OCI-LY7 (cell line): Measurements from ENCODE around the gene HEXA. TPM values are rescaled to one million over a fixed set of nuclear protein-coding genes. Genes with fewer than 3 reads are reported as not detected.

ENCODE experiments used
- BruUV-seq: library from RNA; stranded (reverse); fragments of 400-500 nt; replicated peaks from 2 replicates; lab custom pipeline; 2021; lab: Mats Ljungman, UMichigan
- CTCF ChIA-PET: fragments of 300-600 bp; sonication (Branson Sonifier 250); formaldehyde crosslinking; loops from one replicate; lab custom pipeline; 2022; ENCODE audit warnings: antibody characterized with exemption; ENCODE audit not compliant: unreplicated experiment; lab: Charles Lee
- POLR2A ChIA-PET: fragments of 300-600 bp; sonication (Branson Sonifier 250); formaldehyde crosslinking; loops from one replicate; lab custom pipeline; 2022; ENCODE audit warnings: antibody characterized with exemption; lab: Charles Lee
- DNase-seq: peaks from one replicate; pipeline ENCODE4 v3.0.0-alpha.2; 2015; ENCODE audit warnings: low spot score
- H2AFZ ChIP-seq: fragments of 200-600 bp; sonication (generic), shearing (Covaris generic); 2 replicates; pipeline ENCODE4 v1.6.1; 2014; ENCODE audit warnings: mild to moderate bottlenecking, antibody characterized with exemption, low read length, moderate library complexity
- H3K27ac ChIP-seq: fragments of 200-600 bp; sonication (generic); 2 replicates; pipeline ENCODE4 v1.5.1; 2014; ENCODE audit warnings: mixed run types, low read depth, mild to moderate bottlenecking, moderate library complexity, low read length, inconsistent platforms; ENCODE audit not compliant: poor library complexity, severe bottlenecking
- H3K36me3 ChIP-seq: fragments of 200-600 bp; sonication (generic); 2 replicates; pipeline ENCODE4 v1.6.1; 2014; ENCODE audit warnings: mild to moderate bottlenecking, antibody characterized with exemption, low read length, moderate library complexity, mixed read lengths; ENCODE audit not compliant: insufficient read depth
- H3K4me1 ChIP-seq: fragments of 200-600 bp; sonication (generic); 2 replicates; pipeline ENCODE4 v1.5.1; 2014; ENCODE audit warnings: mild to moderate bottlenecking, low read length; ENCODE audit not compliant: insufficient read depth, poor library complexity, severe bottlenecking
- H3K4me2 ChIP-seq: fragments of 200-600 bp; sonication (generic); 2 replicates; pipeline ENCODE4 v1.6.1; 2014; ENCODE audit warnings: mild to moderate bottlenecking, low read length
- H3K4me3 ChIP-seq: fragments of 200-600 bp; sonication (generic); 2 replicates; pipeline ENCODE4 v1.5.1; 2014; ENCODE audit warnings: mild to moderate bottlenecking, low read depth, low read length; ENCODE audit not compliant: poor library complexity, severe bottlenecking
- H3K79me2 ChIP-seq: fragments of 200-600 bp; sonication (generic); 2 replicates; pipeline ENCODE4 v1.6.1; 2016; ENCODE audit warnings: low read depth, mild to moderate bottlenecking, low read length, moderate library complexity, mixed read lengths; ENCODE audit not compliant: insufficient read depth
- H3K9me2 ChIP-seq: fragments of 200-600 bp; sonication (generic); 2 replicates; pipeline ENCODE4 v1.6.1; 2016; ENCODE audit warnings: mild to moderate bottlenecking, low read length, mixed read lengths; ENCODE audit not compliant: insufficient read depth
- H3K9me3 ChIP-seq: fragments of 200-600 bp; sonication (generic); 2 replicates; pipeline ENCODE4 v1.6.1; 2014; ENCODE audit warnings: mild to moderate bottlenecking, mixed run types, low read length, mixed read lengths
- H4K20me1 ChIP-seq: fragments of 200-600 bp; sonication (generic); 2 replicates; pipeline ENCODE4 v1.6.1; 2014; ENCODE audit warnings: mild to moderate bottlenecking, antibody characterized with exemption, low read length, moderate library complexity, mixed read lengths; ENCODE audit not compliant: insufficient read depth
- CTCF ChIP-seq: fragments of 200-600 bp; sonication (generic); conservative IDR thresholded peaks from 2 replicates; pipeline ENCODE4 v1.5.1; 2014; ENCODE audit warnings: mild to moderate bottlenecking, antibody characterized with exemption, low read length, moderate library complexity, mixed read lengths
- EZH2phosphoT487 ChIP-seq: fragments of 200-600 bp; sonication (generic); IDR thresholded peaks from 2 replicates; pipeline ENCODE4 v1.6.1; 2018; ENCODE audit warnings: low read depth, borderline replicate concordance, mild to moderate bottlenecking, mixed run types, antibody characterized with exemption, low read length, moderate library complexity, mixed read lengths
- intact Hi-C: fragments of 100-400 bp; cut with micrococcal nuclease; formaldehyde crosslinking; loops from one replicate; pipeline ENCODE4 v1.10.0; 2022; ENCODE audit not compliant: unreplicated experiment
- total RNA-seq, 2 experiments: library from RNA; depleted of rRNA in 1 of 2; stranded (reverse); fragments of >200 nt in 1 of 2; shearing (Covaris generic) in 1 of 2; gene quantifications; 2 replicates each; pipeline ENCODE4 v1.2.3, GENCODE V29; 2014 to 2022

The HEXA gene
- total RNA-seq, 2 experiments from 2014 or later: 51.3 to 82.6 TPM

- H2AFZ ChIP-seq: no peak overlapping the region
- H3K4me3 ChIP-seq: no peak overlapping the region
- DNase-seq: no peak
- no peaks in the 10 kb centered on the region for H3K36me3 ChIP-seq
- H3K4me1 ChIP-seq: no peaks in the 10 kb centered on the region
- H3K9me3 ChIP-seq: no peaks in the 10 kb centered on the region
- H3K9me2 ChIP-seq: no peaks in the 10 kb centered on the region
- POLR2A ChIA-PET: interaction anchor here (0.6 kb wide), 1 partner anchor 310 kb away, joined by 3 read pairs; no protein-coding TSS in a partner anchor
- no peaks in the 10 kb centered on the region for H4K20me1 ChIP-seq
- BruUV-seq: no TSS peak
- H3K27ac ChIP-seq: no peak overlapping the region
- H3K79me2 ChIP-seq: no peaks in the 10 kb centered on the region
- no peak for TF ChIP-seq CTCF
- no peak for TF ChIP-seq EZH2phosphoT487
- CTCF ChIA-PET: no interaction called here
- H3K4me2 ChIP-seq: no peak overlapping the region
- intact Hi-C loops: no loop called here
Measured at GRCh38 chr15:72411111-72411510, 35.3 kb upstream of the HEXA start.

DNA sequence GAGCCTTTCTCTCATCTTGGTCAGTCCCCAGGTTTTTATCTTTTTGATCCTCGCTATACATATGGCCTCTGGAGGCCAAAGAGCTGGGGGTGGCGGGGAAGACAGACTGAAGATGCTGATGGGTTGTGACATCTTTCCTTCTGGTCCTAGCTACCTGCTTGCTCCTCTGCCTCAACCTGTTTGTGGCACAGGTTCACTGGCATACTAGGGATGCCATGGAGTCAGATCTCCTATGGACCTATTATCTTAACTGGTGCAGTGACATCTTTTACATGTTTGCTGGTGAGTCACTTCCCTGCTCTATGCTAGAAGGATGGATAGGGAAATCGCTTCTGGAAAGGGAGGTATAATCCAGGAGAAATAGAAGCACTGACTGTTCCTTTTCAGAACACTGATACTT, 31.1 kb upstream of the HEXA start:
- intact Hi-C loops: no loop called here
- Histone ChIP-seq H3K36me3 (no peaks in the 10 kb centered on the region), H4K20me1 (no peaks in the 10 kb centered on the region), H2AFZ (no peak overlapping the region), H3K4me3 (no peak overlapping the region), H3K4me1 (no peaks in the 10 kb centered on the region), H3K9me3 (no peaks in the 10 kb centered on the region), H3K79me2 (no peaks in the 10 kb centered on the region), H3K4me2 (no peak overlapping the region), H3K27ac (no peak overlapping the region), H3K9me2 (no peaks in the 10 kb centered on the region)
- TF ChIP-seq EZH2phosphoT487 (no peak), CTCF (no peak)
- no TSS peak for BruUV-seq
- no peak for DNase-seq
- CTCF ChIA-PET: no interaction called here
- POLR2A ChIA-PET: interaction anchor here (0.5 kb wide), 1 partner anchor 634 kb away, joined by 4 read pairs; no protein-coding TSS in a partner anchor

- BruUV-seq: no TSS peak
- POLR2A ChIA-PET: no interaction called here
Measured at GRCh38 chr15:72404841-72405240, 29.0 kb upstream of the HEXA start.

More at GRCh38 chr15:72404841-72405240, 29.0 kb upstream of the HEXA start:
- no peak for DNase-seq
- H3K4me1 ChIP-seq: no peaks in the 10 kb centered on the region
- no peak overlapping the region for H3K4me3 ChIP-seq
- no peaks in the 10 kb centered on the region for H3K9me2 ChIP-seq
- H2AFZ ChIP-seq: no peak overlapping the region
- CTCF ChIA-PET: interaction anchor here (0.5 kb wide), 1 partner anchor 103 kb away, joined by 3 read pairs; no protein-coding TSS in a partner anchor
- no peaks in the 10 kb centered on the region for H3K9me3 ChIP-seq
- H3K79me2 ChIP-seq: no peaks in the 10 kb centered on the region
- no peaks in the 10 kb centered on the region for H4K20me1 ChIP-seq
- H3K36me3 ChIP-seq: no peaks in the 10 kb centered on the region
- H3K27ac ChIP-seq: no peak overlapping the region
- no peak overlapping the region for H3K4me2 ChIP-seq
- TF ChIP-seq EZH2phosphoT487 (no peak), CTCF (no peak)
- intact Hi-C loops: no loop called here
